Gastroesophageal sphincter (tissue), 4 donors: ENCODE measurements around the gene NEK9. TPM values are rescaled to one million over a fixed set of nuclear protein-coding genes. Genes with fewer than 3 reads are reported as not detected.

ENCODE experiments used
- ATAC-seq: fragments of 150-250 bp; one replicate; pipeline ENCODE4 v1.9.1; 2016; ENCODE audit warnings: mild to moderate bottlenecking, moderate library complexity
- H3K27ac ChIP-seq, 4 donors: fragments of 200-600 bp; sonication (generic) in 3 of 4; 1 replicate in 3 of 4; 2 replicates in 1 of 4; pipeline ENCODE4 v1.5.1; 2016 to 2019
- H3K27me3 ChIP-seq: fragments of 200-600 bp; sonication (generic); one replicate; pipeline ENCODE4 v1.5.1; 2019
- H3K36me3 ChIP-seq, 2 donors: fragments of 200-600 bp; sonication (generic); one replicate each; pipeline ENCODE4 v1.5.1; 2019; ENCODE audit warnings: control low read depth in 1 of 2
- H3K4me1 ChIP-seq, 3 donors: fragments of 200-600 bp; sonication (generic); 1 replicate in 2 of 3; 2 replicates in 1 of 3; pipeline ENCODE4 v1.5.1; 2016 to 2019; ENCODE audit warnings: control low read depth in 2 of 3
- H3K4me3 ChIP-seq, 2 donors: fragments of 200-600 bp; sonication (generic); one replicate each; pipeline ENCODE4 v1.5.1; 2019; ENCODE audit warnings: mild to moderate bottlenecking in 1 of 2, moderate library complexity in 1 of 2
- H3K9me3 ChIP-seq, 3 donors: fragments of 200-600 bp; sonication (generic); one replicate each; pipeline ENCODE4 v1.5.1; 2017 to 2019; ENCODE audit warnings: control low read depth in 2 of 3
- CTCF ChIP-seq, 4 experiments: fragments of 200-600 bp in 2 of 4; fragments of 450-650 bp in 2 of 4; sonication (generic) in 1 of 4; IDR thresholded peaks; one replicate each; pipeline ENCODE4 v1.5.1; 2017 to 2019; ENCODE audit warnings: antibody characterized with exemption in 4 of 4, mild to moderate bottlenecking in 2 of 4, moderate library complexity in 2 of 4
- EP300 ChIP-seq: sonication (generic); formaldehyde crosslinking; IDR thresholded peaks from one replicate; pipeline ENCODE4 v1.6.1; 2017; ENCODE audit warnings: antibody characterized with exemption, mild to moderate bottlenecking
- POLR2A ChIP-seq, 2 donors: fragments of 450-650 bp; IDR thresholded peaks; one replicate each; pipeline ENCODE4 v1.6.1; 2017; ENCODE audit warnings: antibody characterized with exemption in 2 of 2, mild to moderate bottlenecking in 2 of 2, moderate library complexity in 1 of 2
- POLR2AphosphoS5 ChIP-seq: sonication (generic); formaldehyde crosslinking; IDR thresholded peaks from one replicate; pipeline ENCODE4 v1.6.1; 2017; ENCODE audit warnings: antibody characterized with exemption
- WGBS, 2 donors: methylation state at CpG; one replicate each; pipeline ENCODE4 v1.1.5; 2018; ENCODE audit warnings: low coverage in 1 of 2; 5-methylcytosine and 5-hydroxymethylcytosine counted together
- total RNA-seq, 4 donors: library from RNA; depleted of rRNA; stranded (reverse); fragments of >200 nt; gene quantifications; one replicate each; pipeline ENCODE4 v1.1.0, GENCODE V29; 2016

Gene NEK9
- total RNA-seq, 4 donors from 2014 or later, result 34.2 to 95.4 (median 85.9) TPM

GRCh38 chr14:75048101-75048500 lies 78.7 kb downstream of the NEK9 start:
- Histone ChIP-seq H3K4me1 (peaks cover 3 to 67% (median 13%) of the 10 kb centered on the region in 3 donors), H3K27me3 (no peaks in the 10 kb centered on the region), H3K9me3 (no peaks in the 10 kb centered on the region), H3K36me3 (no peaks in the 10 kb centered on the region), H3K4me3 (no peak overlapping the region), H3K27ac (peak overlapping the region in 2 of 4 donors; percentile 70 to 92)
- 60 to 84% methylated on average over 2 of the region's 2 CpGs for WGBS, 2 donors
- ATAC-seq, result no peak
- no peak for TF ChIP-seq POLR2AphosphoS5
- no peak for TF ChIP-seq CTCF (IDR thresholded peaks at IDR 0.05)
- TF ChIP-seq POLR2A (IDR thresholded peaks at IDR 0.05), result no peak
- no peak for TF ChIP-seq EP300

DNA sequence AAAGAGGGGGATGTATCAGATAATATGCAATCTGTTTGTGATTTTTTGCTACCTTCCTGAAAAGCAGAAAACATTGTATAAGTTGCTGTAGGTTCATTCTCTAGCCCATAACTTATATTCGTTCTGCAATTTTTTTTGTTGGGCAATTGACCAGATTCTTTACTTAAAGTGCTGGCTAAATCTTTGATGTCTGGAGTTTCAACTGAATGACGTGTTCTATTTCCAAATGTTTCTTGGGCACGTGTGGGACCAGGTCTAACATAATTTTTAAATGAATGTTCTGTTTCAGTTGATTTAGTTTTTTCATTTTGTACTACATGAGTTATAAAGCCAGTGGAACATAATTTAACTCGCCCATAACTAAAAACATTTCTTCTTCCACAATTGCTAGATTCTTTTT lies 79.3 kb downstream of the NEK9 start:
- no peak for TF ChIP-seq EP300
- no peaks in the 10 kb centered on the region for H3K9me3 ChIP-seq
- WGBS, 2 donors, result 89 to 94% methylated on average over 3 to 4 of the region's 4 CpGs

GRCh38 chr14:75046899-75047298 lies 79.9 kb downstream of the NEK9 start:
- H3K36me3 ChIP-seq, result peaks cover 0 to 5% of the 10 kb centered on the region in 2 donors
- no peaks in the 10 kb centered on the region for H3K9me3 ChIP-seq
- TF ChIP-seq POLR2AphosphoS5 (no peak), POLR2A (IDR thresholded peaks at IDR 0.05) (no peak), EP300 (no peak), CTCF (IDR thresholded peaks at IDR 0.05) (no peak)
- peaks cover 3 to 66% (median 16%) of the 10 kb centered on the region in 3 donors for H3K4me1 ChIP-seq
- H3K27ac ChIP-seq, result no peak overlapping the region
- H3K4me3 ChIP-seq, result no peak overlapping the region
- 84 to 95% methylated on average over 3 of the region's 3 CpGs for WGBS, 2 donors
- no peaks in the 10 kb centered on the region for H3K27me3 ChIP-seq
- no peak for ATAC-seq

More for the DNA sequence above, 79.3 kb downstream of the NEK9 start:
- Histone ChIP-seq H3K4me3 (no peak overlapping the region), H3K36me3 (no peaks in the 10 kb centered on the region), H3K27me3 (no peaks in the 10 kb centered on the region), H3K4me1 (peaks cover 3 to 67% (median 13%) of the 10 kb centered on the region in 3 donors), H3K27ac (peak overlapping the region in 1 of 4 donors; percentile 70)
- no peak for ATAC-seq

GRCh38 chr14:75046275-75046674 lies 80.6 kb downstream of the NEK9 start:
- no peak for ATAC-seq

GRCh38 chr14:75044752-75045151 lies 82.1 kb downstream of the NEK9 start:
- peaks cover 0 to 19% of the 10 kb centered on the region in 2 donors for H3K36me3 ChIP-seq
- H3K9me3 ChIP-seq, result no peaks in the 10 kb centered on the region
- whole genome bisulfite sequencing, 2 donors, result 22 to 57% methylated on average over 5 to 7 of the region's 8 CpGs
- H3K4me1 ChIP-seq, result peaks cover 3 to 54% (median 8%) of the 10 kb centered on the region in 3 donors
- peak overlapping the region in 1 of 2 donors; percentile 15 for H3K4me3 ChIP-seq
- peak overlapping the region in 1 of 4 donors; percentile 5 for H3K27ac ChIP-seq
- ATAC-seq, result no peak
- TF ChIP-seq POLR2A (IDR thresholded peaks at IDR 0.05), result no peak
- TF ChIP-seq POLR2AphosphoS5, result no peak
- no peak for TF ChIP-seq EP300
- H3K27me3 ChIP-seq, result no peaks in the 10 kb centered on the region

More at GRCh38 chr14:75046275-75046674, 80.6 kb downstream of the NEK9 start:
- Histone ChIP-seq H3K4me3 (no peak overlapping the region), H3K4me1 (peaks cover 3 to 61% (median 16%) of the 10 kb centered on the region in 3 donors), H3K27me3 (no peaks in the 10 kb centered on the region), H3K9me3 (no peaks in the 10 kb centered on the region), H3K36me3 (peaks cover 0 to 11% of the 10 kb centered on the region in 2 donors), H3K27ac (no peak overlapping the region)
- TF ChIP-seq EP300 (no peak), POLR2AphosphoS5 (no peak), POLR2A (IDR thresholded peaks at IDR 0.05) (no peak), CTCF (IDR thresholded peaks at IDR 0.05) (no peak)
- 93 to 96% methylated on average over 5 of the region's 5 CpGs for WGBS, 2 donors

DNA sequence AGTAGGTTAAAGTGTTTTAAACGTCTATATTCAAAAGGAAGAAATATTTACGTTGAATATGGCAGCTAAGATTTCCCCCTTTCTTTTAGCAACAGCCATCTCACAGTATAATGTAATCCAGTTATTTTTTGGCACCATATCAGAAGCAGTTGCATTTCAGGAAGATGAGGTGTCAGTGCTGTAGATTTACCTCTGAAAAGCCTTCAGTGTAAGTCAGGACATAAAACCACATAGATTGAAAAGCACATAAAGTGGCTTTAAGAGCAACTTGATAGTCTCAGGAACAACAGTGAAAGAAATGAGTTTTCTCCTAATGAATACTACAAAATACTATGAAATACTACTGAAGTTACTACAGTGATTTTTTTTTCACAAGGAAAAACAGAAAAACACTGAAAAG lies 82.5 kb downstream of the NEK9 start:
- no peaks in the 10 kb centered on the region for H3K9me3 ChIP-seq
- TF ChIP-seq EP300, result no peak
- no peak for TF ChIP-seq POLR2A (IDR thresholded peaks at IDR 0.05)
- TF ChIP-seq CTCF (IDR thresholded peaks at IDR 0.05), result no peak
- TF ChIP-seq POLR2AphosphoS5, result no peak
- peaks cover 0 to 21% of the 10 kb centered on the region in 2 donors for H3K36me3 ChIP-seq
- no peak overlapping the region for H3K4me3 ChIP-seq
- H3K27me3 ChIP-seq, result no peaks in the 10 kb centered on the region
- no peak for ATAC-seq
- 8 to 23% methylated on average over 2 of the region's 2 CpGs for WGBS, 2 donors
- H3K27ac ChIP-seq, result peak overlapping the region in 1 of 4 donors; percentile 5
- H3K4me1 ChIP-seq, result peaks cover 3 to 50% (median 8%) of the 10 kb centered on the region in 3 donors
